ENCODE measurements around the gene PNPO. TPM values are rescaled to one million over a fixed set of nuclear protein-coding genes. Genes with fewer than 3 reads are reported as not detected.

PNPO gene
- total and polyA plus RNA-seq, 2 of the 8 experiments (the other 6 are each of a cell fraction or from before 2014, with no cell fraction given), result 7.0 to 8.1 TPM

DNA sequence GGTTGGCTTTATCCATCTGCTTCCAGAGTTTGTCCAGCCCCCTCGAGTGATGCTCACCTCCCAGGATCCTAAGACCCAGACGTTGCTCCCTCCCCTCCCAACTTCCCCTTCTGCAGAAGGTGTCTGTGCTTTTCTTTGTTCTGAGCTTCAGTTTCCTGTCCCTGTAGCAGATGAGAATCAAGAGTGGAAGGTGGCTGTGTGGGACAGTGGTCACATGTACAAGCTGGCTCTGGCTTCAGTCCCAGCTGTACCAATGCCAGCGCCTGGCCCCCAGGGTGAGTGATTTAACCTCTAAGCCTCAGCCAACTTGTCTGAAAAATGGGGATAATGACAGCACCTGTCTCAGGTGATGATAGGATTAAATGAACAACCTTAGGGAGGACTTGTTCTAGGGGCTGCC, 8.6 kb downstream of the PNPO start:
- Histone ChIP-seq H2AK5ac (ENCODE audit: low read depth, low read length) (no peak overlapping the region), H3K36me3 (ENCODE audit: control insufficient read depth in 2 of 4, insufficient read depth in 4 of 4, low read length in 3 of 4) (no peaks in the 10 kb centered on the region; a peak in 1 of 8 replicates), H2BK12ac (ENCODE audit: low read depth, low read length) (no peak overlapping the region; the same call in 1 of the 2 replicates), H3K4me2 (ENCODE audit: insufficient read depth in 1 of 2, low read depth in 2 of 2, low read length in 2 of 2) (peak overlapping the region; percentile 36 to 66; a peak in 3 of 4 replicates), H3K4ac (replicated peaks; ENCODE audit: insufficient read length, low read depth, low read length) (no peak overlapping the region), H3K23me2 (ENCODE audit: low read depth, low read length) (no peaks in the 10 kb centered on the region), H4K20me1 (replicated peaks in 1 of 2; ENCODE audit: control insufficient read depth in 1 of 2, insufficient read depth in 2 of 2, low read length in 2 of 2) (no peaks in the 10 kb centered on the region), H2BK15ac (ENCODE audit: low read length) (no peak overlapping the region; the same call in 1 of the 2 replicates), H3K56ac (replicated peaks; ENCODE audit: insufficient read length, low read depth, low read length) (no peak overlapping the region), H3K79me1 (ENCODE audit: low read depth, low read length) (no peaks in the 10 kb centered on the region), H2BK20ac (ENCODE audit: low read length) (no peak overlapping the region), H3K14ac (ENCODE audit: insufficient read length) (no peak overlapping the region), H3K4me3 (ENCODE audit: extremely low read depth in 1 of 4, insufficient read depth in 2 of 4, low read depth in 3 of 4, low read length in 4 of 4) (0 out of 8 replicates have a peak overlapping the region, but pooled peaks of 1 of the 4 experiments have one; percentile 47), H2BK5ac (ENCODE audit: low read depth, low read length) (no peak overlapping the region), H3K9ac (replicated peaks in 1 of 4; ENCODE audit: extremely low read depth in 1 of 4, low read depth in 3 of 4, low read length in 3 of 4) (0 out of 7 replicates have a peak overlapping the region, but pooled peaks of 1 of the 4 experiments have one; percentile 39), H3K27me3 (replicated peaks in 1 of 4; ENCODE audit: control insufficient read depth in 3 of 4, extremely low read depth in 1 of 4, insufficient read depth in 3 of 4, low read length in 3 of 4) (peaks cover 0 to 6% (median 0%) of the 10 kb centered on the region in 4 experiments; a peak in 1 of 7 replicates), H2BK120ac (replicated peaks; ENCODE audit: low read depth, low read length) (no peak overlapping the region), H4K5ac (ENCODE audit: insufficient read length, low read depth, low read length) (no peak overlapping the region), H3K23ac (ENCODE audit: insufficient read length) (no peak overlapping the region), H3K4me1 (replicated peaks in 1 of 4; ENCODE audit: control insufficient read depth in 3 of 4, insufficient read depth in 4 of 4, low read length in 3 of 4) (peaks cover 0 to 8% (median 4%) of the 10 kb centered on the region in 4 experiments; a peak in 3 of 7 replicates), H3K18ac (ENCODE audit: extremely low read depth, low read length) (no peak overlapping the region), H3K9me3 (ENCODE audit: insufficient read depth in 2 of 2, low read depth in 1 of 2, low read length in 1 of 2) (no peaks in the 10 kb centered on the region), H4K8ac (ENCODE audit: extremely low read depth, insufficient read depth, low read length) (no peak overlapping the region), H3K79me2 (ENCODE audit: control insufficient read depth in 1 of 2, insufficient read depth in 2 of 2, low read length in 2 of 2) (no peaks in the 10 kb centered on the region), H3K27ac (ENCODE audit: low read depth, low read length) (no peak overlapping the region), H2AFZ (ENCODE audit: low read length) (peak overlapping the region; percentile 97; the same call in 1 of the 2 replicates), H4K91ac (replicated peaks; ENCODE audit: insufficient read length, low read length) (no peak overlapping the region)
- TF ChIP-seq, protein P1, sequence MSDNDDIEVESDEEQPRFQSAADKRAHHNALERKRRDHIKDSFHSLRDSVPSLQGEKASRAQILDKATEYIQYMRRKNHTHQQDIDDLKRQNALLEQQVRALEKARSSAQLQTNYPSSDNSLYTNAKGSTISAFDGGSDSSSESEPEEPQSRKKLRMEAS (IDR thresholded peaks at IDR 0.05), result no peak
- TF ChIP-seq YY1 (IDR thresholded peaks at IDR 0.05; ENCODE audit: low read depth, low read length) (no peak), SIRT6 (IDR thresholded peaks at IDR 0.05; ENCODE audit: low read length) (no peak), POLR2A (IDR thresholded peaks at IDR 0.05; ENCODE audit: control extremely low read depth in 1 of 2, low read depth in 2 of 2, low read length in 2 of 2) (no peak), E2F6 (IDR thresholded peaks at IDR 0.05) (no peak), PHF8 (conservative IDR thresholded peaks at IDR 0.05; ENCODE audit: low read depth, low read length) (no peak), CHD2 (IDR thresholded peaks at IDR 0.05; ENCODE audit: low read length) (no peak), GTF2F1 (IDR thresholded peaks at IDR 0.05; ENCODE audit: borderline replicate concordance, low read depth, low read length) (no peak)
- DNase-seq (ENCODE audit: low read depth in 1 of 2, low spot score in 2 of 2), result no peak
- CTCF ChIA-PET (ENCODE audit: partially characterized antibody), result interaction anchor here (0.7 to 40.5 kb wide), 21 partner anchors 1 to 386 kb away, joined by 3 to 1010 read pairs (median 4); partner anchors contain the start of genes CDK5RAP3, PNPO, PRR15L and SCRN2
- no peak for FAIRE-seq
- POLR2A ChIA-PET (ENCODE audit: partially characterized antibody), result interaction anchor here (0.9 to 1.4 kb wide), 5 partner anchors 11 to 105 kb away, joined by 3 to 6 read pairs (median 3); partner anchors contain the start of gene NFE2L1
- WGBS, 2 experiments (ENCODE audit: extremely low coverage in 1 of 2, insufficient coverage in 1 of 2, insufficient read length in 1 of 2, insufficient replicate concordance in 2 of 2, low coverage in 1 of 2, low lambda C conversion rate in 2 of 2, missing lambda C conversion rate in 1 of 2), result 67% methylated on average over 3 of the region's 3 CpGs; no CpG with 5 or more reads in 1 of the 2 experiments

All from H1 (cell line).